Muscle layer of duodenum (tissue), 2 donors: ENCODE results near the gene FCHSD2.
"Not testable (repeated sequence)": the region's sequence is repeated elsewhere in the genome, so short reads cannot be mapped to it uniquely, and the experiment has no call there.

Source experiments
- H3K27ac ChIP-seq: one replicate; pipeline ENCODE4 v1.7.0; 2013; ENCODE audit warnings: mild to moderate bottlenecking, low read length
- H3K27me3 ChIP-seq: one replicate; pipeline ENCODE4 v1.7.0; 2013; ENCODE audit warnings: low read depth, mild to moderate bottlenecking, control low read depth, low read length
- H3K36me3 ChIP-seq, 2 donors: one replicate each; pipeline ENCODE4 v1.7.0; 2013; ENCODE audit warnings: low read length in 2 of 2, control low read depth in 1 of 2, mild to moderate bottlenecking in 1 of 2; ENCODE audit not compliant: insufficient read depth in 2 of 2, control insufficient read depth in 1 of 2
- H3K4me1 ChIP-seq, 2 donors: one replicate each; pipeline ENCODE4 v1.7.0; 2013; ENCODE audit warnings: low read length in 2 of 2, mild to moderate bottlenecking in 2 of 2, control low read depth in 1 of 2, moderate library complexity in 1 of 2; ENCODE audit not compliant: insufficient read depth in 2 of 2, control insufficient read depth in 1 of 2
- H3K4me3 ChIP-seq, 2 donors: one replicate each; pipeline ENCODE4 v1.7.0; 2013; ENCODE audit warnings: low read length in 2 of 2, low read depth in 1 of 2, mild to moderate bottlenecking in 1 of 2
- H3K9me3 ChIP-seq, 2 donors: one replicate each; pipeline ENCODE4 v1.7.0; 2013; ENCODE audit warnings: low read length in 2 of 2, control low read depth in 1 of 2, mild to moderate bottlenecking in 1 of 2; ENCODE audit not compliant: control insufficient read depth in 1 of 2
- donor health status: healthy.

The FCHSD2 gene

GRCh38 chr11:72918851-72919250, 223.3 kb downstream of the FCHSD2 start:
- peaks cover 5 to 8% of the 10 kb centered on the region in 2 donors for H3K36me3 ChIP-seq
- H3K27me3 ChIP-seq, result no peaks in the 10 kb centered on the region
- no peak overlapping the region for H3K27ac ChIP-seq
- H3K4me1 ChIP-seq, result peaks cover 0 to 3% of the 10 kb centered on the region in 2 donors
- no peaks in the 10 kb centered on the region for H3K9me3 ChIP-seq
- H3K4me3 ChIP-seq, result no peak overlapping the region

GRCh38 chr11:72912253-72912652, 229.9 kb downstream of the FCHSD2 start:
- H3K4me3 ChIP-seq, result no peak overlapping the region
- no peaks in the 10 kb centered on the region for H3K4me1 ChIP-seq
- H3K27me3 ChIP-seq, result no peaks in the 10 kb centered on the region
- H3K36me3 ChIP-seq, result peaks cover 0 to 5% of the 10 kb centered on the region in 2 donors
- H3K9me3 ChIP-seq, result no peaks in the 10 kb centered on the region
- no peak overlapping the region for H3K27ac ChIP-seq

GRCh38 chr11:72909558-72910388, 232.3 kb downstream of the FCHSD2 start:
- H3K4me3 ChIP-seq, H3K9me3 ChIP-seq, H3K36me3 ChIP-seq, H3K4me1 ChIP-seq, H3K27me3 ChIP-seq, H3K27ac ChIP-seq: not testable (repeated sequence)

- Histone ChIP-seq H3K9me3 (no peaks in the 10 kb centered on the region), H3K27me3 (no peaks in the 10 kb centered on the region), H3K27ac (no peak overlapping the region), H3K4me1 (no peaks in the 10 kb centered on the region), H3K4me3 (no peak overlapping the region), H3K36me3 (peaks cover 0 to 5% of the 10 kb centered on the region in 2 donors)
Measured at GRCh38 chr11:72908032-72908676, 234.0 kb downstream of the FCHSD2 start.

DNA sequence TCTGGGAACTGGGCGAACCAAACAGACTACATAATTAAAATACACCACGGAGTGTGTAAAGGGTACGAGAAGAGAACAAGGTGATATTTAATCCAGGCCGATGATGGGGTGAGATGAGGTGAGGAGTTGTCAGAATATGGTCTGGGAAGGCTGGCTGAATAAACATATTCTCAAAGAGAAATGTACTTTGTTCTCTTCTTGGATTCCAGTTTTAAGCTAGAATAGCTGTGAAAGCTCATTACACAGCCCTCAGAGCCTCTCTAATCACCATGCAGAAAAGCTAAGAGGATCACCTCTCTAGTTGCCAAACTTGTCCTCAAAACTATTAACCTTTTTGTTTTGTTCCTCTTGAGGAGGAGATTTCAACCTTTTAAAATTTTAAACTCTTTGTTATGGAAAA, 238.1 kb downstream of the FCHSD2 start:
- Histone ChIP-seq H3K27ac (no peak overlapping the region), H3K9me3 (no peaks in the 10 kb centered on the region), H3K4me3 (no peak overlapping the region), H3K27me3 (no peaks in the 10 kb centered on the region), H3K36me3 (no peaks in the 10 kb centered on the region), H3K4me1 (no peaks in the 10 kb centered on the region)

- Histone ChIP-seq H3K36me3 (peaks cover 0 to 4% of the 10 kb centered on the region in 2 donors), H3K27me3 (no peaks in the 10 kb centered on the region), H3K4me3 (no peak overlapping the region), H3K4me1 (no peaks in the 10 kb centered on the region), H3K27ac (no peak overlapping the region), H3K9me3 (no peaks in the 10 kb centered on the region)
Measured at GRCh38 chr11:72901374-72901773, 240.7 kb downstream of the FCHSD2 start.

- H3K4me1 ChIP-seq, result no peaks in the 10 kb centered on the region
- no peak overlapping the region for H3K4me3 ChIP-seq
- H3K27ac ChIP-seq, result no peak overlapping the region
- H3K27me3 ChIP-seq, result no peaks in the 10 kb centered on the region
- no peaks in the 10 kb centered on the region for H3K9me3 ChIP-seq
- H3K36me3 ChIP-seq, result peaks cover 0 to 4% of the 10 kb centered on the region in 2 donors
Measured at GRCh38 chr11:72900013-72900412, 242.1 kb downstream of the FCHSD2 start.

- Histone ChIP-seq H3K36me3 (peaks cover 0 to 4% of the 10 kb centered on the region in 2 donors), H3K9me3 (no peaks in the 10 kb centered on the region), H3K27ac (no peak overlapping the region), H3K27me3 (no peaks in the 10 kb centered on the region), H3K4me3 (no peak overlapping the region), H3K4me1 (no peaks in the 10 kb centered on the region)
Measured at GRCh38 chr11:72899238-72899637, 242.9 kb downstream of the FCHSD2 start.

GRCh38 chr11:72897506-72897905, 244.6 kb downstream of the FCHSD2 start:
- no peaks in the 10 kb centered on the region for H3K4me1 ChIP-seq
- H3K36me3 ChIP-seq, result peaks cover 0 to 4% of the 10 kb centered on the region in 2 donors
- H3K27me3 ChIP-seq, result no peaks in the 10 kb centered on the region
- no peak overlapping the region for H3K4me3 ChIP-seq
- no peak overlapping the region for H3K27ac ChIP-seq
- H3K9me3 ChIP-seq, result no peaks in the 10 kb centered on the region

- Histone ChIP-seq H3K4me3 (no peak overlapping the region), H3K9me3 (no peaks in the 10 kb centered on the region), H3K27ac (no peak overlapping the region), H3K36me3 (peaks cover 0 to 4% of the 10 kb centered on the region in 2 donors), H3K4me1 (no peaks in the 10 kb centered on the region), H3K27me3 (no peaks in the 10 kb centered on the region)
Measured at GRCh38 chr11:72896431-72896830, 245.7 kb downstream of the FCHSD2 start.

GRCh38 chr11:72890881-72891280, 251.2 kb downstream of the FCHSD2 start:
- peaks cover 10 to 18% of the 10 kb centered on the region in 2 donors for H3K36me3 ChIP-seq
- H3K4me3 ChIP-seq, result no peak overlapping the region
- H3K27ac ChIP-seq, result no peak overlapping the region
- no peaks in the 10 kb centered on the region for H3K27me3 ChIP-seq
- no peaks in the 10 kb centered on the region for H3K4me1 ChIP-seq
- H3K9me3 ChIP-seq, result no peaks in the 10 kb centered on the region
